Measurements from ENCODE around the gene BICRA.
"Not testable (repeated sequence)": the region's sequence is repeated elsewhere in the genome, so short reads cannot be mapped to it uniquely, and the experiment has no call there.

Gene BICRA

DNA sequence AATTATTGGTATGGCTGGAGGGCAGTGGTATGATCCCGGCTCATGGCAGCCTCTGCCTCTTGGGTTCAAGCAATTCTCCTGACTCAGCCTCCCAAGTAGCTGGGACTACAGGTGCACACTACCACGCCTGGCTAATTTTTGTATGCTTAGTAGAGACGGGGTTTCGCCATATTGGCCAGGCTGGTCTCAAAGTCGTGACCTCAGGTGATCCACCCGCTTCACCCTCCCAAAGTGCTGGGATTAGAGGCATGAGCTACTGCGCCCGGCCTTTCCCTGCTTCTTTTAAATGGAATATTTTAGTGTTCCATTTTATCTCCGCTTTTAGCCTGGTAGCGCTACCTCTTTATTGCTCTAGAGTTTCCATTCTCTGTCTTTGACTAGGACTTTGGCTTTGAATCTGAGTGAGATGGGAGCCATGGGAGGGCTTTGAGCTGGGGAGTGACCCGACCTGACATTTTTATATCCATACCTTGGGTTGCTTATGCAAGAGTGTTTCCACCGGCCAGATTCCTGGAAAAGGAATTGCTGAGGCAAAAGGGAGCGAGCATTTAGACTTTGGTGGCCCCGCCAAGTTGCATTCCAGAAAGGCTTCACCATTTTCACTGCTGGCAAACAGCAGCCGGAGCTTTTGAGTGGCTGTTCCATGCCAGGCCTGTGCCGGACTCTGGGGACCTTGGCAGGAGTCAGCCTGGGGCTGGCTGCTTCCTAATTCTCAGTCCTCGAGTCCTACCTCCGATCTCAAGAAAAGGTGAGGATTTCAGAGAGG, 22.9 kb downstream of the BICRA start:
- no peak for DNase-seq (ENCODE audit: low read depth)

DNA sequence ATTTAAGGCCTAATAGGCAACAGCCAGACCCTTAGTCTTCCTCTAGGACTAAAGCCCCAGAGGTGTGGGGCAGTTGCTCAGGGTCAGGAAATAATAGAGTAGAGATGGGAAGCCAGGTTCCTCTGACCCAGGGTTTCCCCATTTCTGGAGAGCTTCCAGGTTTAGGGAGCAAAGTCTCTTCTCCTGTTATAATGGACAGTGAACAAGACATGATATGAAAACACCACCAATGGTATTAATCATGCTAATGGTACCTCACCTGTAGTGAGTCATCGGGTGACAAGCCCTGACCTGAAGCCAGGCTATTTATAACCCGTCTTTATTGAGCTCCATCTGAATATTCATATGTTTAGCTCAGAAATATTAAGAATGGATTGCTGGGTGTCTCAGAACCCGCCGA, 24.6 kb downstream of the BICRA start:
- no peak for DNase-seq (ENCODE audit: low read depth)

DNA sequence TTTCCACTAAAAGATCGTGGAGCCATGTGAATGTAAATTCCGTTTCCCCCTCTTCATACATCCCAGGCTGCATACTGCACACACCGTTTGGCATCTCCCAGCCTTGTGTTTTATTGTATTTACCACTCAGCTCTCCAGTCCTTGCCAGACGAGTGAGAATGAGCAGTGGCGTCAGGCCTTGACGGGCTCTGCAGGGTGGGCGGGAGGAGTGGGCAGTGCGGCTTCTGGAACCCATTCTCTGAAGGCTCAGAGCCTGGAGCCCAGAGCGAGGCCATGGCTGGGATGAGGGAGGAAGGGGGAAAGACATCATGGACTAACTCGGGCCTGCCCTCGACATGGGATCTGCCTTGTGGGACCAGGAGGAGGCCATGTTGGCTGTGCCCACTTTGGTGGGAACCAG, 25.1 kb downstream of the BICRA start:
- no peak for DNase-seq (ENCODE audit: low read depth)

DNA sequence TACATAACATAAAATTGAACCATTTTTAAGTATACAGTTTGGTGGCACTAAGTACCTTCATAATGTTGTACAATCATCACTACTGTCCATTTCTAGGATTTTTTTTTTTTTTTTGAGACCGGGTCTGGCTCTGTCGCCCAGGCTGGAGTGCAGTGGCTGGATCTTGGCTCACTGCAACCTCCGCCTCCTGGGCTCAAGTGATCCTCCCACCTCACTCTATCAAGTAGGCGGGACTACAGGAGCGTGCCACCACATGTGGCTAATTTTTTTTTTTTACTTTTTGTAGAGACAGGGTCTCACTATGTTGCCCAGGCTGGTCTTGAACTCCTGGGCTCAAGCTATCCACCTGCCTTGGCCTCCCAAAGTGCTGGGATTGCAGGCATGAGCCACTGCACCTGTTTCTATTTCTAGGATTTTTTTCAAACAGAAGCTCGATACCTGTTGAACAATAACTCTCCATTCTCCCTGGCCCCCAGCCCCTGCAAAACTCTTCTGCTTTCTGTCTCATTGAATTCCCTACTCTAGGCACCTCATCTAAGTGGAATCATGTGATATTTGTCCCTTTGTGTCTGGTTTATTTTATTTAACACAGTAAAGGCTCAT, 26.3 kb downstream of the BICRA start:
- DNase-seq (ENCODE audit: low read depth), result not testable (repeated sequence)

DNA sequence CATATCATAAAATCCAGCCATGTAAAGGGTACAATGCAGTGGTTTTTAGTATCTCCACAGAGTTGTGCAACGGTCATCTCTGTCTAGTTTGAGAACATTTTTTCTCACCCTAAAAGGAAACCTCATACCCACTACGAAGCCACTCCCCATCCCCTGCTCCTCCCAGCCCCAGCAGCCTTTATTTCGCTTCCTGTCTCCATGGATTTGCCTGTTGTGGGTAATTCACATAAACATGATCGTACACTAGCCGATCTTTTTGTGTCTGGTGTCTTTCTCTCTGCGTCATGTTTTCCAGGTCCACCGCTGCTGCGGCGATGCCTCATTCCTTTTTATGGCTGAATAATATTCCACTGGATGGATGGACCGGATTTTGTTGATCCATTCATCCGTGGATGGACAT, 28.6 kb downstream of the BICRA start:
- DNase-seq (ENCODE audit: low read depth), result no peak

DNA sequence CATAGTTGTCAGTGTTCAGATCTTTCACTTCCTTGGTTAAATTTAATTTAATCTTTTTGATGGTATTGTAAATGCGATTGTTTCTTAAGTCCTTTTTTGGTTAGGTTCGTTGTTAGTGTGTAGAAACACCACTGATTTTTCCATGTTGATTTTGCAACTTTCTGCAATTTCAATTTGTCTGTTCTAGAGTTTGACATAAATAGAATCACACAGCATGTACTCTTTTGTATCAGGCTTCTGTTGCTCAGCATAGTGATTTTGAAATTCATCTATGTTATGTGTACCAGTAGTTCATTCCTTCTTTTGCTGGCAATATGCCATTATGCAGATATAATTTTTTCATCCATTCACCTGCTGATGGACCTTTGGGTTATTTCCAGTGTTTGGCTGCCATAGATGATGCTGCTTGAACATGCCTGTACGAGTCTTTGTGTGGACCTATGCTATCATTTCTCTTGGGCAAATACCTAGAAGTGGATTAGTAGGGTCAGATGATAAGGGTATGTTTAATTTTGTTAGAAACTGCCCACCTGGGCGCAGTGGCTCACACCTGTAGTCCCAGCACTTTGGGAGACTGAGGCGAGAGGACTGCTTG, 33.1 kb downstream of the BICRA start:
- DNase-seq (ENCODE audit: low read depth), result no peak

DNA sequence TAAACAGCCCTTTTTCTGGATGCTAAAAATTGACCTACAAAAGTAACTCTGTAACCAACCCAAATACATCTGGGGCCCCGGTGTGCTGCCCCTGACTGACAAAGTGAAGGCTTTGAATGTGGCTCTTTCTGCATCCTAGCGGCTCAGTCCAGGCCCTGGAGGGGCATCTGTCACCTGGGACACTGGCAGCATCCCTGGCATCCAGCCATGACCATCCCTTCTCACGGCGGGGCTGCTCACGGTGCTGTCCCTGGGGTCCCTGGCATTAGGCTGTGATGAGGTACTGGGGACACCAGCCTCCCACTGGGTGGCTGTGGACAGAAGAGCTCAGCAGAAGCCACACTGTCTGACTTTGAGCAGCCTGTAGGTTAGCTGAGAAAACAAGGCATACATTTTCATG, 34.3 kb downstream of the BICRA start:
- DNase-seq (ENCODE audit: low read depth), result no peak

DNA sequence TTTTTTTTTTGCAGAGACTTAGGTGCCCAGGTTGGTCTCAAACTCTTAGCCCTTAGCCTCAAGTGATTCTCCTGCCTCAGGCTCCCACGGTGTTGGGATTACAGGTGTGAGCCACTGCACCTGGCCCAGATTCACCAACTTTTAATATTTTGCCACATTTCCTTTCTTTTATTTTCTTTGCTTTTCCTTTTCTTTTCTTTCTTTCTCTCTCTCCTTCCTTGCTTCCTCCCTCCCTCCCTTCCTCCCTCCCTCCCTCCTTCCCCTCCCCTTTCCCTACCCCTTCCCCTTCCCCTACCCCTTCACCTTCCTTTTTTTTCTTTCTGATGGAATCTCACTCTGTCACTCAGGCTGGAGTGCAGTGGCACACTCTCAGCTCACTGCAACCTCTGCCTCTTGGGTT, 35.3 kb downstream of the BICRA start:
- no peak for DNase-seq (ENCODE audit: low read depth)

DNA sequence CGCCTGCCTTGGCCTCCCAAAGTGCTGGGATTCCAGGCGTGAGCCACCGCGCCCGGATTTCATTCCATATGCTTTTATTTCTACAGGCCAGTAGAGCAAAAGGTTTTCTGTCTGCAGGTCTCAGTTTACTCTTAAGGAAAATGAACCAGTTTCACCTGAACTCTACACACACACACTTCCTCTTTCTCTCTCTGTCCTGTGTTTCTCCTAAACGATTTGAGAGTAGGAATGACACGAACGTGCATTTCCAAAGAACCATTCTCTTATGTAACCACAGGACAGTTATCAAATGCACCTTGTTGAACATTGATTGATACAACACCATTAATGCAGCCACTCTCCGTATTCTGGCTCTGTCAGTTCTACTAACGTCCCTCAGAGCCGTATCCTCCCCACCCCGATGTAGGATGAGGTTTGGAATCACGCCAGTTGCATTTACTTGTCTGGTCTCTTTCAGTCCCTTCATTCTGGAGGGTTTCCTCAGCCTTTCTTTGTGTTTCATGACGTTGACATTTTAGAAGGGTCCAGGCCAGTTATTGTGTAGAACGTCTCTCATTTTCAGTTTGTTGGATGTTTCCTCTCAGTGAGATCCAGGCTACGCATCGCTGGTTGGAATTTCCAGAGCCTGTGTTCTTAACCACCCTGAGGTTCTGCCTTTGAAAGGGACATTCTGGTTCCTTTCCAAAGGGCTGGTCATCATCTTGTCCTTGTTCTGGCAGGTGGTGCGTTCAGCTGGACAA, 36.0 kb downstream of the BICRA start:
- no peak for DNase-seq (ENCODE audit: low read depth)

DNA sequence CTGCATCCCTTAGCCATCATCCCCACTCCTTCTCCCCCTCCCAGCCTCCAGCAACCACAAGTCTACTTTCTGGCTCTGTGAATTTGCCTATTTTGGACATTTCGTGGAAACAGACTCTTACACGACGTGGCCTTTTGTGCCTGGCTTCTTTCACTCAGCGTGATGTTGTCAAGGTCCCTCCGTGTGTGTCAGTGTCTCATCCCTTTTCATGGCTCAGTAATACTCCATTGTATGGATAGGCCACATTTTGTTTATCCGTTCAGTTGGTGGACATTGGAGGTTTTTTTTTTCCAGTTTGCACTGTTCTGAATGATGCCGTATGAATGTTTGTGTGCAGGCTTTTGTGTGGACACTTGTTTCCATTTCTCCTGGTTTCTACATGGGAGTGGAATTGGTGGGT, 38.0 kb downstream of the BICRA start:
- no peak for DNase-seq (ENCODE audit: low read depth)

DNA sequence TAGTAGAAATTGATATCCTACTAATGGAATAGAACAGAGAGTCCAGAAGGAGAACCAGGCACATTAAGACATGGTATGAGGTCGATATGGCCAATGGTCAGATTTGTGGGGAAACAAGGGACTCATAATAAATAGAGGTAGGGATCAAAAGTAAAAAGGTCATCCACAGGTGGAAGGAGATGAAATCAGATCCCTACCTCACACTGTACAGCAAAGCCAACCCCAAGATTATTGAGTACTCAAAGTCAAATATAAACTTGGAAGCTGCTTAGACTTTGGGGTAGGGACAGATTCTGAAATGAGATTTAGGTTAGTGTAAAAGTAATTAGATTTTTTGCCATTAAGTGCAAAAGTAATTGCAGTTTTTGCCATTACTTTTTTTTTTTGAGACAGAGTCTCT, 40.7 kb downstream of the BICRA start:
- DNase-seq (ENCODE audit: low read depth), result no peak

DNA sequence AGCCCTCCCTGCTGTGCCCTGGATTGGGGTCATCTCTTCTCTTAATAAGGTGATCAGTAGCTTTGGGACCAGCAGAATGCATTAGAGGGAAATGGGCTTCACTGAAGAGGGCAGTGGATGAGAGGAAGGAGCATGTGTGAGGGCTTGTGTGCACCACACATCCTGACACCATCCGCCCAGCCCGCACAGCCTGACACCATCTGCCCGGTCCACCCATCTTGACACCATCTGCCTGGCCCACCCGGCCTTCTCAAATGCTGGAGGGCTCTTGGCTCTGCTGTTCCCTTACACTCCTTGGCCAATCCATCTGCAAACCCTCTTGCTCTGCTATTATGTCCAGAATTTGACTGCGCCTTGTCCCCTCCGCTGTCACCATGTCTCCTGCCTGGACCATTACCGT, 41.8 kb downstream of the BICRA start:
- no peak for DNase-seq (ENCODE audit: low read depth)

DNA sequence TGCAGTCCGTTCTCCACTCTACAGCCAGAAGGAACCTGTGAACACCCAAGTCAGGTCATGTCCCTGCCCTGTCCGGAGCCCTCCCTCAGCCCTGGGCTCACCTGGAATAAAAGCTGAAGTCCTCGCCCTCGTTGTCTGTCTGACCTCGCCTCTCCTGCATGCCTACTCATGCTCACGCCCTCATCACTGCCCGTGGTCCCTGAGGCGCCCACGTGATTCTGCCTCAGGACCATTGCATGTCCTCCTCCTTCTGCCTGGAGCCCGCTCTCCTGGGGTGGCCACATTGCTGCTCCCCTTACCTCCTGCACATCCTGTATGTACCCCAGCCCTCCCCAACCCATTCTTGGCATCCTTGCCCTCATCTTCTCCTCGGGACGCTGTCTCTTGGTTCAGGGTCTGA, 42.2 kb downstream of the BICRA start:
- no peak for DNase-seq (ENCODE audit: low read depth)

DNA sequence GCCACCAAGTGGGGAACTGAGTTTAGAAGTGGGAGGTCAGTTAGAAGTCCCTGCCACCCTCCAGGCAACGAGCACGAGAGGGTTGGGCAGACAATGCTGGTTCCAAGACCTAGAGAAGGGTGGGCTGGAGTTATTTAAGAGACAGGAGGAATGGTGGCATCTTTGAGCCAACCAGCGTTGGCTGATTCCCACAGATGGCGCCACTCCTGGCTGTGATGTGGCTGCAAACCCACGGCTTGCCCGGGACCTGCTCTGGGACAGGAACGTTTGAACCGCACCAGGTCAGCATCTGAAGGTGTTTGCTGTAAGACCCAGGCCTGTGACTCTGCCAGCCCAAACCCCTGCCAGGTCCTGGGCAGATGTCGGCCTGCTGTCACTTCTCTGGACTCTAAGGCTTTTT, 42.8 kb downstream of the BICRA start:
- no peak for DNase-seq (ENCODE audit: low read depth)

DNA sequence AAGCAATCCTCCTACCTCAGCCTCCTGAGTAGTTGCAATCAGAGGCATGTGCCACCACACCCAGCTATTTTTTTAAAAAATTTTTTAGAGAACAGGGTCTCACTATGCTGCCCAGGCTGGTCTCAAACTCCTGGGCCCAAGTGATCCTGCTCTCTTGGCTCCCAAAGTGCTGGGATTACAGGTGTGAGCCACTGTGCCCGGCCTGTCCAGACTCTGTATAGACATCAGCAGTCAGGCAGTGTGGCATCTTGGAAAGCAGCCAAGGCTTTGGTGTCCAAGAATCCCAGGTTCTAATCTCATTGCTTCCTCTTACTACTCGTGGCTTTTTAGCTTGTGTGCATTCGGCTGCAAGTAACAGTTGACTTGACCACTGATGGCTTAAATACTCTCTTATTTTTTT, 43.4 kb downstream of the BICRA start:
- DNase-seq (ENCODE audit: low read depth), result no peak

DNA sequence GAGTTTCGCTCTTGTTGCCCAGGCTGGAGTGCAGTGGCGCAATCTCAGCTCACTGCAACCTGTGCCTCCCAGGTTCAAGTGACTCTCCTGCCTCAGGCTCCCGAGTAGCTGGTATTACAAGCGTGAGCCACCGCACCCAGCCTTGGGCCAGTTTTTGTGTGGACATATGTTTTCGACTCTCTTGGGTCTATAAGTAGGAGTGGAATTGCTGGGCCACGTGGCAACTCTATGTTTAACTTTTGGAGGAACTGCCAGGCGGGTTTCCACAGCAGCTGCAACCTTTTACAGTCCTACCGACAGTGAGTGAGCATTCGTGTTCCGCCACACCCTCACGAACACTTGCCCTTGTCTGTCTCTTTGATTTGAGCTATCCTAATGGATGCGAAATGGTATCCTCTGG, 44.9 kb downstream of the BICRA start:
- no peak for DNase-seq (ENCODE audit: low read depth)

DNA sequence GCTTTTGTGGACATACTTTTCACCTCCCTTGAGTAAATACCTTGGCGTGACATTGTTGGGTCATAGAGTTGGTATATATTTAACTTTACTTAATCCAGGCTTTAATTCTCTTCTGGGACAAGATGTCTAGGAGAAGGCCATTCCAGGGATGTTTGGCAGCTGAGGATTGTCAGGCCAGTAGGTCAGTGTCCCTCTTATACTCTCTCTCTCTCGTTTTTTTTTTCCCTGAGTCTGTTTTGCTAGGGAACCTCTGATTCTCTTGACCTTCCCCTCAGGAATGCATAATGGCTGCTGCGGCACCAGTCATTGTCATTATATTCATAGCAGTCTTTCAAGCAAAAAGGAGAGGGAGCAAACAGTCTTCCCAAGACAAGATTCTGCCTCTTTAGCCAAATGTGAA, 48.8 kb downstream of the BICRA start:
- no peak for DNase-seq (ENCODE audit: low read depth)

DNA sequence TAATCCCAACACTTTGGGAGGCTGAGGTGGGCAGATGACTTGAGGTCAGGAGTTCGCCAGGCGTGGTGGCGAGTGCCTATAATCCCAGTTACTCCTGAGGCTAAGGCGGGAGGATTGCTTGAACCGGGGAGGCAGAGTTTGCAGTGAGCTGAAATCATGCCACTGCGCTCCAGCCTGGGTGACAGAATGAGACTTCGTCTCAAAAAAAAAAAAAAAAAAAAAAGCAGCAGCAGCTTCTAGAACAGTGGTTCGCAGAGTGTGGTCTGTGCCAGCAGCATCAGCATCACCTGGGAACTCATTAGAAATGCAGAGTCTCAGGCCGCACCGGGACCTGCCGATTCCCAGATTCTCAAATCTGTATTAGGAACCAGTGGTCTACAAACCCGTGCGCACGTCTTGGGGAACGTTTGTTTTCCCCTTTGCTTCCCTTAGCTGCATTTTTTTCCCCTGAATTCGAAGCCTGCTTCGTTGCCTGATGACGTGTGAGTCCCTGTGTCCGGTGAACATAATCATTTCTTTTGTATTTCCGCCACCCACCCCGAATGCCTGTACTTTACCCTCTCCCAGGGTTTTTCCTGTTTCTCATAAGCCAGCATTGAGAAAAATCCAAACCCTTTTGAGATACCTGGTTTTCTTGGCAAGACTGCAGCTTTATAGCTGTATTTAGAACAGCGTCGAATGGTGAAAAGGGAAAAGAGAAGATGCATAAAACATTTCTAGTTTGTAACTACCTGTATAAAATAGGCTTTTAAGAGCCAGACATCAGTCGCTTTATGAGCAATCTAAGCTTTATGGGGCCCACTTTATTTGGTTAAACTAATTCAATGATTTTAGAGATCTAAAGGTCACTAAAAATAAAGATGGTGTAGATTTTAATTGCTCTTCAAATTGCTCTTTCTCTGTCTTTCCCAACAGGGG, 49.8 kb downstream of the BICRA start:
- DNase-seq (ENCODE audit: low read depth), result no peak

DNA sequence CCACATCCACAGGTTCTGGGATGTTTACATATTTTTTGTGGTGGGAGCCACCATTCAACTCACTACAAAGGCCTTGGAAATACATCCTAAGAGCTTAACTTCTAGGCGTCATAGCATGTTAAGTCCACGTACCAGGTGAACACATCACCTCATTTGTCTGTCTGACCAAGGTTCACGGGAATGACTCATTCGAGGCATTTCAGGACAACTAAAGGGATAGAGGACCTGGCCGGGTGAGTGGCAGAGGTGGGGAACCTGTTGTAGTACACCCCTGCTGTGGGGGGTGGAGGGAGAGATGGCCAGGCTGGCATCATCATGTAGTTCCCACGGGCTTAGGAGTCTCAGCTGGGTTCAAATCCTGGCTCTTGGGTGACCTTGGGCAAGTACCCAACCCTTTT, 51.5 kb downstream of the BICRA start:
- DNase-seq (ENCODE audit: low read depth), result no peak

DNA sequence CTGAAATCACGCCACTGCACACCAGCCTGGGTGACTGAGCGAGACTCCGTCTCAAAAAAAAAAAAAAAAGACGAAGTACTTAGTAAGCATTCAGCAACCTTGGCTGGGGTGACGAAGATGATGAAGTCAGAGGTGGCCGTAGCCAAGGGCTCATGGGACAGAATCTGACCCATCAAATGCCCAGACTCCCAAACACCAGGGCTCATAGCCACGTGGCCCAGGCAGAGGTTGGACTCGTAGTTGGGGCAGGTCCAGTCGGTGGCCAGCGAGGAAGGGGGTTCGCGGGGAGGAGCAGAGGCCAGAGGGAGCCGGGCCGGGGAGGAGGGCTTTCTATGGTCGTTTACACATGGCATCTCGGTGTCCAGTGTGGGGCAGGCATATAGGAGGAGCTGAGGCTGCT, 52.2 kb downstream of the BICRA start:
- DNase-seq (ENCODE audit: low read depth), result no peak

DNA sequence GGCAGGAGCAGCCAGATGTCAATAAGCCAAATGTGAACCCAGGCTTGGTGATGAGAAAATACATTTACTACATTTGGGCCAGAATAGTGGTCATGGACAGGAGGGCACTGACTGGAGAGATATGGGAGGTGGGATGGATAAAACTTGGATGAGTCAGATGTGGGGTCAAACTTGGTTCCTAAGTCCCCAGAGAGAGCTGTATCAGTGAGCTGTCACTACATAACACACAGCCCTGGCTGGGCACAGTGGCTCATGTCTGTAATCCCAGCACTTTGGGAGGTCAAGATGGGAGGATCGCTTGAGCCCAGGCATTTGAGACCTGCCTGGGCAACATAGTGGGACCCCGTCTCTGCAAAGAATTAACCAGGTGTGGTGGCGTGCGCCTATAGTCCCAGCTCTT, 52.7 kb downstream of the BICRA start:
- no peak for DNase-seq (ENCODE audit: low read depth)

DNA sequence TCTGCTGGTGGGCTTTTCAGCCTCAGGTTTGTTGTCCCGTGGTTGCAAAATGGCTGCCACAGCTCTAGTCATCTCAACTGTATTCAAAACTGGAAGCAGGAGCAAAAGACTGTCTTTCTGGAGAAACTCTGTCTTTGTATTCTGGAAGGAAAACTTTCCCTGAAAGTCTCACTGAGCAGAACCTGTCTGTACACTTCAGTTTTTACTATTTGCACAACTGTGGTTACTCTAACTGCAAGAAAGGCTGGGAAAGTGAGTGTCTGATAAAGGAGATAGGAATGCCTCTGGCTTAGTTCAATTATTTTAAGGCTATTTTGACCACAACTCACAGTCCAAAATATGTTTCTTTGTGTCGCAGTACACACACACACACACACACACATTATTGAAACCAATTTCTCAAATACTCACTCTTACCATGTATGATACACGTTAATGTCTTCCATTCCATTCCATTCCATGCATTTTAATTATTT, 54.5 kb downstream of the BICRA start:
- DNase-seq (ENCODE audit: low read depth), result no peak
